ENCODE measurements around the gene KIRREL1. TPM values are rescaled to one million over a fixed set of nuclear protein-coding genes. Genes with fewer than 3 reads are reported as not detected.

Gene KIRREL1
- total RNA-seq, 1 experiment from 2014 or later: 30.5 TPM

DNA sequence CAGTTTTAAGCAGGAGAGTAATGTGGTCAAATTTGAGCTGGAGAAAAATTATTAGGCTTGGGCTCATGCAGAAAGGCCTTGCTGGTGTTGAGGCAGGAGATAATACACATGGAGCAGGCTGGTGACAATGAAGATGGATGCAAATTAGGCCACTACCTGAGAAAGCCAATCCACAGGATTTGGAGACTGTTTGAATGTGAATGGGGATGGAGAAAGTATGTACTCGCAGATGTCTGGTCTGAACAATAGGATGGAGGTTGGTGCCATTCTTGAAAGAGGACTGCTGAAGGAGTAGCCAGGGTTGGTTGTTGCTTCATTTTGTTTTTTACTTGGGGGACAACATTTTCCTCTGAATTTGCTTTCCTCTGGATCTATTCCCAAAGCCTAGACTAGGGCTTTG, 8.0 kb upstream of the KIRREL1 start:
- no peak overlapping the region for H2BK20ac ChIP-seq (ENCODE audit: low read depth, low read length, poor library complexity, severe bottlenecking)
- no peak overlapping the region for H2BK120ac ChIP-seq (ENCODE audit: low read depth, low read length, poor library complexity, severe bottlenecking)
- no peaks in the 10 kb centered on the region for H3K9me3 ChIP-seq (ENCODE audit: control insufficient read depth, low read depth, low read length)
- no peak overlapping the region for H3K56ac ChIP-seq (ENCODE audit: insufficient read length, low read depth, low read length)
- peaks cover 9% of the 10 kb centered on the region; the same call in 1 of the 2 replicates for H3K4me1 ChIP-seq (ENCODE audit: insufficient read depth, low read length)
- H3K4me1 Mint-ChIP-seq: peaks cover 31 to 32% of the 10 kb centered on the region in 2 experiments
- peak overlapping the region in 1 of 3 experiments; percentile 19; a peak in 1 of 7 replicates for H3K27ac Mint-ChIP-seq
- no peaks in the 10 kb centered on the region for H3K23me2 ChIP-seq (ENCODE audit: insufficient read length, low read depth, low read length, poor library complexity, severe bottlenecking)
- H3K79me1 ChIP-seq (ENCODE audit: insufficient read depth, low read depth, low read length, poor library complexity, severe bottlenecking): no peaks in the 10 kb centered on the region
- no peak overlapping the region for H2AK5ac ChIP-seq (ENCODE audit: insufficient read length, low read length)
- no peaks in the 10 kb centered on the region for H3K79me2 ChIP-seq (ENCODE audit: insufficient read depth, low read length)
- no peak overlapping the region for H3T11ph ChIP-seq (ENCODE audit: low read length)
- no CpG with 5 or more reads among the region's 1 CpG for WGBS (ENCODE audit: extremely low coverage, insufficient read length, low lambda C conversion rate)
- no peaks in the 10 kb centered on the region for H4K20me1 ChIP-seq (ENCODE audit: control insufficient read depth, insufficient read depth, insufficient read length)
- H4K91ac ChIP-seq (ENCODE audit: insufficient read length, low read depth, low read length): no peak overlapping the region
- H3K9ac ChIP-seq (ENCODE audit: extremely low read depth, insufficient read length, low read length): no peak overlapping the region
- H3K4me3 Mint-ChIP-seq: no peak overlapping the region
- TF ChIP-seq, protein P1, sequence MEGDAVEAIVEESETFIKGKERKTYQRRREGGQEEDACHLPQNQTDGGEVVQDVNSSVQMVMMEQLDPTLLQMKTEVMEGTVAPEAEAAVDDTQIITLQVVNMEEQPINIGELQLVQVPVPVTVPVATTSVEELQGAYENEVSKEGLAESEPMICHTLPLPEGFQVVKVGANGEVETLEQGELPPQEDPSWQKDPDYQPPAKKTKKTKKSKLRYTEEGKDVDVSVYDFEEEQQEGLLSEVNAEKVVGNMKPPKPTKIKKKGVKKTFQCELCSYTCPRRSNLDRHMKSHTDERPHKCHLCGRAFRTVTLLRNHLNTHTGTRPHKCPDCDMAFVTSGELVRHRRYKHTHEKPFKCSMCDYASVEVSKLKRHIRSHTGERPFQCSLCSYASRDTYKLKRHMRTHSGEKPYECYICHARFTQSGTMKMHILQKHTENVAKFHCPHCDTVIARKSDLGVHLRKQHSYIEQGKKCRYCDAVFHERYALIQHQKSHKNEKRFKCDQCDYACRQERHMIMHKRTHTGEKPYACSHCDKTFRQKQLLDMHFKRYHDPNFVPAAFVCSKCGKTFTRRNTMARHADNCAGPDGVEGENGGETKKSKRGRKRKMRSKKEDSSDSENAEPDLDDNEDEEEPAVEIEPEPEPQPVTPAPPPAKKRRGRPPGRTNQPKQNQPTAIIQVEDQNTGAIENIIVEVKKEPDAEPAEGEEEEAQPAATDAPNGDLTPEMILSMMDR (conservative IDR thresholded peaks at IDR 0.05): no peak
- no peak overlapping the region for H3K14ac ChIP-seq (ENCODE audit: insufficient read depth, low read length)
- H2BK15ac ChIP-seq (ENCODE audit: low read depth, low read length): no peak overlapping the region
- H2BK5ac ChIP-seq (ENCODE audit: insufficient read length, low read length): no peak overlapping the region
- no peak overlapping the region for H3K27ac ChIP-seq (ENCODE audit: insufficient read length, low read depth, low read length)
- H3K4ac ChIP-seq (ENCODE audit: low read depth, low read length): no peak overlapping the region
- no peak overlapping the region for H3K18ac ChIP-seq (ENCODE audit: insufficient read length, low read depth, low read length)
- H3K36me3 Mint-ChIP-seq (ENCODE audit: insufficient read depth in 1 of 3, low read depth in 3 of 3): no peaks in the 10 kb centered on the region
- H3K9me3 Mint-ChIP-seq: no peaks in the 10 kb centered on the region
- no peak overlapping the region for H4K8ac ChIP-seq (replicated peaks; ENCODE audit: insufficient read length, low read depth, low read length)
- no peak overlapping the region for H3K4me2 ChIP-seq (ENCODE audit: insufficient read depth, insufficient read length, low read length)
- H2BK12ac ChIP-seq (ENCODE audit: insufficient read length, low read depth, low read length): no peak overlapping the region
- H4K5ac ChIP-seq (ENCODE audit: insufficient read length, low read depth, low read length): no peak overlapping the region
- H3K27me3 Mint-ChIP-seq (ENCODE audit: low read depth): peaks cover 2% of the 10 kb centered on the region
- DNase-seq: no peak
- no peak overlapping the region for H2AFZ ChIP-seq (ENCODE audit: low read length)
- H3K27me3 ChIP-seq (ENCODE audit: insufficient read depth, low read length): no peaks in the 10 kb centered on the region
- H3K23ac ChIP-seq (ENCODE audit: insufficient read length, low read depth, low read length): no peak overlapping the region

Measured in H9 (cell line).